Tibial artery (tissue), 4 donors: ENCODE measurements around the gene KLHL29.

Experiments used
- DNase-seq, 2 donors: peaks; one replicate each; pipeline ENCODE4 v3.0.0-alpha.2; 2019
- H3K27ac ChIP-seq, 2 donors: fragments of 200-600 bp; sonication (generic) in 1 of 2; 1 replicate in 1 of 2; 2 replicates in 1 of 2; pipeline ENCODE4 v1.5.1; 2018 to 2019; ENCODE audit warnings: mild to moderate bottlenecking in 1 of 2
- H3K27me3 ChIP-seq, 2 donors: fragments of 200-600 bp; sonication (generic) in 1 of 2; one replicate each; pipeline versions ENCODE4 v1.5.1 to v1.6.0; 2016 to 2019
- H3K36me3 ChIP-seq, 3 donors: fragments of 200-600 bp; sonication (generic) in 2 of 3; one replicate each; pipeline ENCODE4 v1.5.1; 2016 to 2019; ENCODE audit warnings: mild to moderate bottlenecking in 2 of 3
- H3K4me1 ChIP-seq, 4 donors: fragments of 200-600 bp; sonication (generic) in 2 of 4; 1 replicate in 3 of 4; 2 replicates in 1 of 4; pipeline ENCODE4 v1.5.1; 2016 to 2019
- H3K4me3 ChIP-seq, 2 donors: fragments of 200-600 bp; sonication (generic) in 1 of 2; 1 replicate in 1 of 2; 2 replicates in 1 of 2; pipeline ENCODE4 v1.5.1; 2018 to 2019; ENCODE audit warnings: mild to moderate bottlenecking in 2 of 2
- H3K9me3 ChIP-seq, 3 donors: fragments of 200-600 bp; sonication (generic) in 1 of 3; one replicate each; pipeline ENCODE4 v1.5.1; 2016 to 2019
- CTCF ChIP-seq, 2 experiments: fragments of 200-600 bp in 1 of 2; fragments of 450-650 bp in 1 of 2; IDR thresholded peaks; one replicate each; pipeline ENCODE4 v1.5.1; 2017 to 2019; ENCODE audit warnings: antibody characterized with exemption in 2 of 2, mild to moderate bottlenecking in 1 of 2, moderate library complexity in 1 of 2
- intact Hi-C: fragments of 100-400 bp; cut with DNase I; formaldehyde crosslinking; loops from one replicate; pipeline ENCODE4 v1.15.0; 2023; ENCODE audit warnings: low total_unique reads

KLHL29 gene

GRCh38 chr2:23571085-23571484 is 186.1 kb downstream of the KLHL29 start:
- DNase-seq: no peak
- intact Hi-C loops: no loop called here
- Histone ChIP-seq H3K27ac (peak overlapping the region in 1 of 2 donors; percentile 80), H3K4me1 (peaks cover 0 to 52% (median 25%) of the 10 kb centered on the region in 4 donors), H3K9me3 (no peaks in the 10 kb centered on the region), H3K27me3 (no peaks in the 10 kb centered on the region), H3K36me3 (no peaks in the 10 kb centered on the region), H3K4me3 (no peak overlapping the region)
- no peak for TF ChIP-seq CTCF (IDR thresholded peaks at IDR 0.05)

- Histone ChIP-seq H3K9me3 (no peaks in the 10 kb centered on the region), H3K4me3 (no peak overlapping the region), H3K36me3 (no peaks in the 10 kb centered on the region), H3K4me1 (peaks cover 0 to 46% (median 23%) of the 10 kb centered on the region in 4 donors), H3K27me3 (no peaks in the 10 kb centered on the region), H3K27ac (peak overlapping the region in 1 of 2 donors; percentile 80)
- no peak for DNase-seq
- intact Hi-C loops: no loop called here
- TF ChIP-seq CTCF (IDR thresholded peaks at IDR 0.05): no peak
These were observed 186.7 kb downstream of the KLHL29 start for GRCh38 chr2:23571527-23572282.

GRCh38 chr2:23574919-23575654 is 190.1 kb downstream of the KLHL29 start:
- no peak for DNase-seq
- H3K9me3 ChIP-seq: no peaks in the 10 kb centered on the region
- H3K27ac ChIP-seq: no peak overlapping the region
- H3K4me1 ChIP-seq: peaks cover 0 to 22% (median 6%) of the 10 kb centered on the region in 4 donors
- H3K27me3 ChIP-seq: no peaks in the 10 kb centered on the region
- no peaks in the 10 kb centered on the region for H3K36me3 ChIP-seq
- H3K4me3 ChIP-seq: no peak overlapping the region
- intact Hi-C loops: no loop called here
- no peak for TF ChIP-seq CTCF (IDR thresholded peaks at IDR 0.05)

- no peaks in the 10 kb centered on the region for H3K36me3 ChIP-seq
- peaks cover 0 to 22% (median 13%) of the 10 kb centered on the region in 4 donors for H3K4me1 ChIP-seq
- DNase-seq: no peak
- H3K27ac ChIP-seq: peak overlapping the region in 1 of 2 donors; percentile 8
- no peak for TF ChIP-seq CTCF (IDR thresholded peaks at IDR 0.05)
- intact Hi-C loops: no loop called here
- H3K27me3 ChIP-seq: no peaks in the 10 kb centered on the region
- no peak overlapping the region for H3K4me3 ChIP-seq
- H3K9me3 ChIP-seq: no peaks in the 10 kb centered on the region
These were observed 194.1 kb downstream of the KLHL29 start for GRCh38 chr2:23578964-23579671.

GRCh38 chr2:23579674-23580073 is 194.7 kb downstream of the KLHL29 start:
- Histone ChIP-seq H3K27me3 (no peaks in the 10 kb centered on the region), H3K9me3 (no peaks in the 10 kb centered on the region), H3K27ac (peak overlapping the region in 1 of 2 donors; percentile 8), H3K4me3 (no peak overlapping the region), H3K4me1 (peaks cover 0 to 26% (median 15%) of the 10 kb centered on the region in 4 donors), H3K36me3 (no peaks in the 10 kb centered on the region)
- intact Hi-C loops: no loop called here
- TF ChIP-seq CTCF (IDR thresholded peaks at IDR 0.05): no peak
- DNase-seq: no peak
